NCI-H146 treated with DMSO at 0.1 percent for 48 hours (cell line): ENCODE data around the gene BANF1.
A peak's percentile ranks its signal among the peaks of the same experiment; 100 is the strongest.

ENCODE experiments used
- DNase-seq: peaks from one replicate; lab custom pipeline; 2025; ENCODE audit not compliant: unreplicated experiment; lab: John Stamatoyannopoulos, UW

The BANF1 gene

GRCh38 chr11:66037327-66037726 lies 35.0 kb downstream of the BANF1 start:
- DNase-seq: no peak

GRCh38 chr11:66039765-66040164 lies 37.5 kb downstream of the BANF1 start:
- DNase-seq: no peak

GRCh38 chr11:66042227-66042995 lies 40.1 kb downstream of the BANF1 start:
- no peak for DNase-seq

- DNase-seq: no peak
Observed at GRCh38 chr11:66042996-66043906, 40.9 kb downstream of the BANF1 start.

- DNase-seq: no peak
Observed at GRCh38 chr11:66044757-66045156, 42.5 kb downstream of the BANF1 start.

- DNase-seq: peak; percentile 64
Observed at GRCh38 chr11:66045177-66045639, 42.9 kb downstream of the BANF1 start.

GRCh38 chr11:66046901-66047300 lies 44.6 kb downstream of the BANF1 start:
- DNase-seq: no peak

GRCh38 chr11:66047541-66048365 lies 45.5 kb downstream of the BANF1 start:
- DNase-seq: no peak

- no peak for DNase-seq
Observed at GRCh38 chr11:66048547-66049323, 46.4 kb downstream of the BANF1 start, which contains the start of gene GAL3ST3. Gene GAL3ST3 (minus strand): TSS chr11:66049161. CDS start chr11:66045415, 3,746 bp downstream.

- no peak for DNase-seq
Observed at GRCh38 chr11:66050581-66051231, 48.4 kb downstream of the BANF1 start.

GRCh38 chr11:66051371-66051765 lies 49.1 kb downstream of the BANF1 start:
- DNase-seq: no peak

GRCh38 chr11:66051766-66052663 lies 49.7 kb downstream of the BANF1 start, which contains the start of gene SF3B2:
Gene SF3B2 (plus strand): TSS chr11:66052364. CDS start chr11:66052385, 21 bp downstream.
- peak; percentile 91 for DNase-seq

GRCh38 chr11:66052664-66052982 lies 50.3 kb downstream of the BANF1 start:
- peak; percentile 52 for DNase-seq
